ENCODE measurements around the gene SDHAF2.

DNA sequence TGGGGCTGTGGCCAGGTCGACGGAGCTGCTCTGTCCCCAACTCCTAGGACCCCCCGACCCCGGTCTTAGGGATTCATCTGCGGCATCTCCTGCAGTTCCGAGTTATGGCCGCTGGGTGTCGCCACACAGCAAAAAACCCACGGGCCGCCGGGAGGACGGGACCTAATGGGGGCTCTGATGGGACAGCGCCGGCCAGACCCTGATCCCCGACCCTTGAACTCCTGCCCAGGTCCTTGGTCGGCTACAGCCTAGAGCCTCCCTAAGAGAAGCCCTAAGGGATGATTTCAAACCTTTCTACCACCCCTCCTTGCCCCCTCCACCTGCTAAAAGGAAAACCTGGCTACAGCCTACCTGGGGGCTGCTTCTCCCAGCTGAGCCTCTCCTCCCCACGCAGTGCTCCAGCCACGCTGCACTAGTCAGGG, 47.8 kb downstream of the SDHAF2 start:
- TF ChIP-seq POLR2A (IDR thresholded peaks at IDR 0.05; ENCODE audit: low read depth, low read length) (no peak), POLR2AphosphoS5 (IDR thresholded peaks at IDR 0.05; ENCODE audit: low read depth, low read length) (no peak), TAF1 (IDR thresholded peaks at IDR 0.05; ENCODE audit: low read depth, low read length) (no peak), SPI1 (IDR thresholded peaks at IDR 0.05; ENCODE audit: low read depth, low read length) (no peak)

All from GM12891 (cell line).